Breast epithelium (tissue), 3 donors: ENCODE data around the gene SLC30A3.

Experiments used
- CTCF ChIP-seq, 3 donors: fragments of 450-650 bp; IDR thresholded peaks; one replicate each; pipeline ENCODE4 v1.5.1; 2016 to 2017; ENCODE audit warnings: antibody characterized with exemption in 3 of 3, mild to moderate bottlenecking in 3 of 3, moderate library complexity in 3 of 3
- POLR2A ChIP-seq: fragments of 450-650 bp; IDR thresholded peaks from one replicate; pipeline ENCODE4 v1.6.1; 2016; ENCODE audit warnings: antibody characterized with exemption, mild to moderate bottlenecking, moderate library complexity
- POLR2AphosphoS5 ChIP-seq, 3 donors: sonication (generic); formaldehyde crosslinking; IDR thresholded peaks; one replicate each; pipeline ENCODE4 v1.6.1; 2017; ENCODE audit warnings: antibody characterized with exemption in 3 of 3

GRCh38 chr2:27264253-27264752, 1.5 kb upstream of the SLC30A3 start:
- TF ChIP-seq CTCF (IDR thresholded peaks at IDR 0.05): no peak
- TF ChIP-seq POLR2A: no peak
- no peak for TF ChIP-seq POLR2AphosphoS5 (IDR thresholded peaks at IDR 0.05)
